Lower lobe of right lung (tissue), 2 donors: ENCODE data around the gene TNF. TPM values are rescaled to one million over a fixed set of nuclear protein-coding genes. Genes with fewer than 3 reads are reported as not detected.

Source experiments
- ATAC-seq, 2 donors: fragments of 200-7000 bp; cut with Tn5 transposase; one replicate each; pipeline ENCODE4 v1.9.1; 2020 to 2022; ENCODE audit warnings: mild to moderate bottlenecking in 2 of 2, moderate library complexity in 2 of 2
- DNase-seq: peaks from one replicate; pipeline ENCODE4 v3.0.0-alpha.2; 2020
- H3K27ac ChIP-seq: fragments of 200-600 bp; one replicate; pipeline ENCODE4 v1.8.0; 2022
- H3K27me3 ChIP-seq: fragments of 200-600 bp; one replicate; pipeline ENCODE4 v1.8.0; 2022; ENCODE audit warnings: low read depth
- H3K36me3 ChIP-seq: fragments of 200-600 bp; one replicate; pipeline ENCODE4 v1.8.0; 2022; ENCODE audit warnings: mild to moderate bottlenecking
- H3K4me1 ChIP-seq: fragments of 200-600 bp; one replicate; pipeline ENCODE4 v1.8.0; 2022
- H3K4me3 ChIP-seq: fragments of 200-600 bp; one replicate; pipeline ENCODE4 v1.8.0; 2022; ENCODE audit warnings: mild to moderate bottlenecking
- H3K9me3 ChIP-seq: fragments of 200-600 bp; one replicate; pipeline ENCODE4 v1.8.0; 2022
- CTCF ChIP-seq: fragments of 200-600 bp; IDR thresholded peaks from one replicate; pipeline ENCODE4 v1.8.0; 2022; ENCODE audit warnings: antibody characterized with exemption, mild to moderate bottlenecking
- intact Hi-C: fragments of 100-400 bp; cut with DNase I; formaldehyde crosslinking; loops from one replicate; pipeline ENCODE4 v1.11.0; 2022
- total RNA-seq: library from RNA; stranded (reverse); fragmentation: NEBNext Ultra II Directional; extraction: Animal tissue kit (Norgen Biotek cat#: 25700); gene quantifications from one replicate; pipeline ENCODE4 v1.2.1, GENCODE V29; 2021
- donor health status: DM: no; HTN: yes; CAD: no; lungs with severe emphysema.

Gene TNF
- total RNA-seq, 1 donor from 2014 or later: 4.5 TPM

GRCh38 chr6:31559958-31560696 is 15.2 kb upstream of the TNF start:
- TF ChIP-seq CTCF: peak; percentile 10
- no peaks in the 10 kb centered on the region for H3K9me3 ChIP-seq
- peak overlapping the region; percentile 75 for H3K27ac ChIP-seq
- H3K4me3 ChIP-seq: peak overlapping the region; percentile 2
- peaks cover 41% of the 10 kb centered on the region for H3K36me3 ChIP-seq
- DNase-seq (peak; percentile 68), ATAC-seq (peak; percentile 75 to 76)
- no peaks in the 10 kb centered on the region for H3K27me3 ChIP-seq
- H3K4me1 ChIP-seq: peaks cover 47% of the 10 kb centered on the region
- intact Hi-C loops: no loop called here

GRCh38 chr6:31560697-31561058 is 14.7 kb upstream of the TNF start:
- no peak for TF ChIP-seq CTCF
- Histone ChIP-seq H3K27ac (peak overlapping the region; percentile 75), H3K9me3 (no peaks in the 10 kb centered on the region), H3K36me3 (peaks cover 41% of the 10 kb centered on the region), H3K4me3 (no peak overlapping the region), H3K27me3 (no peaks in the 10 kb centered on the region), H3K4me1 (peaks cover 47% of the 10 kb centered on the region)
- ATAC-seq (no peak), DNase-seq (no peak)
- intact Hi-C loops: no loop called here

GRCh38 chr6:31567531-31568370 is 7.6 kb upstream of the TNF start:
- Histone ChIP-seq H3K27ac (peak overlapping the region; percentile 6), H3K27me3 (no peaks in the 10 kb centered on the region), H3K9me3 (no peaks in the 10 kb centered on the region), H3K4me1 (peaks cover 12% of the 10 kb centered on the region), H3K4me3 (no peak overlapping the region), H3K36me3 (no peaks in the 10 kb centered on the region)
- TF ChIP-seq CTCF: no peak
- DNase-seq (no peak), ATAC-seq (peak in 1 of 2 donors; percentile 21)
- intact Hi-C loops: no loop called here

GRCh38 chr6:31568537-31568961 is 6.8 kb upstream of the TNF start:
- DNase-seq (no peak), ATAC-seq (peak; percentile 66 to 83)
- no peak for TF ChIP-seq CTCF
- Histone ChIP-seq H3K27ac (peak overlapping the region; percentile 6), H3K4me3 (no peak overlapping the region), H3K27me3 (no peaks in the 10 kb centered on the region), H3K36me3 (no peaks in the 10 kb centered on the region), H3K9me3 (no peaks in the 10 kb centered on the region), H3K4me1 (peaks cover 12% of the 10 kb centered on the region)
- intact Hi-C loops: no loop called here

GRCh38 chr6:31569861-31570536 is 5.4 kb upstream of the TNF start:
- H3K36me3 ChIP-seq: no peaks in the 10 kb centered on the region
- ATAC-seq (no peak), DNase-seq (no peak)
- intact Hi-C loops: no loop called here
- no peaks in the 10 kb centered on the region for H3K9me3 ChIP-seq
- no peak for TF ChIP-seq CTCF
- no peak overlapping the region for H3K27ac ChIP-seq
- H3K4me1 ChIP-seq: peaks cover 12% of the 10 kb centered on the region
- no peaks in the 10 kb centered on the region for H3K27me3 ChIP-seq
- no peak overlapping the region for H3K4me3 ChIP-seq
